Activated CD4-positive, alpha-beta T cell treated with anti-CD3 and anti-CD28 coated beads, Interleukin-2, amount 50 U/mL, for 24 hours (primary cell): ENCODE measurements around the gene MROH8.
A peak's percentile ranks its signal among the peaks of the same experiment; 100 is the strongest.

Experiments used
- DNase-seq, 2 donors: peaks; one replicate each; pipeline ENCODE4 v3.0.0-alpha.2; 2020; ENCODE audit warnings: low read depth in 1 of 2, low spot score in 1 of 2

The MROH8 gene

GRCh38 chr20:37200376-37200775 is 21.0 kb upstream of the MROH8 start:
- no peak for DNase-seq

GRCh38 chr20:37198932-37199660 is 19.7 kb upstream of the MROH8 start:
- no peak for DNase-seq

DNA sequence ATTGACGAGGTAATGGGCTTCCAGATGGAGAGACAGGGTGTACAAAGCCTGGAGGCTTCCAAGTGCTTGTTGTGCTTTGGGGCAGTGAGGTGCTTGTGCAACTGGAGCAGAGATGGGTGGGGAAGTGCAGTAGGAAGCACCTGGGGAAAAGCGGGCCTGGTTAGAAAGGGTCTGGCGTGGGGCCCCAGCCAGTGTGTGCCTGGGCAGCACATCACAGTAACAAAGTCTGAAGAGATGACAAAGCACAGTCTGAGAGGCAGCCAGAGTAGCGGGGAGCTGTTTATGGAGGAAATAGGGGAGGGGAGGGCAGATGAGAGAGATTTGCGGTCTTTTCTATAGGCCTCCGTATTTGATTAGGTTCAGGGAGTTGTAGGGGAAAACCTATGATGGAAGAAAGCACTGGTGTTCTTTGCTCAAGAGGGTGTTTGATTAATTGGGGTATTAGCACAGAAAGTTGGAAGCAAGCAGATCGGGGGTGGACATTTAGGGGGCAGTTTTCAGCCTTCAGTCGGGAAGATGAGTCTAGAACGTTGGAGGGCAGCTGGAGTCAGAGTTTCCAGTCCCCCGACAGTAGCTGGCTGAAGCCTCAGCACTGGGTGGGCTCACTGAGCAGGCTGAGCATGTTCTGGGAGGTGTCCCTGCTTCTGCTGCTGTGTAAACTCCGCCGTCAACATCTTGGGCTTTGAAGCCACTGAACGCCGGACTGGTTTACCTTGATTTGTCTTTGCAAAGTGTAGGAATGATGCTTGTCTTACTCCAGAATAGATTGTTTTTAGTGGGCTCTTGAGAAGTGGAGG is 15.5 kb upstream of the MROH8 start:
- DNase-seq, result no peak

- no peak for DNase-seq
These were observed 14.5 kb upstream of the MROH8 start for GRCh38 chr20:37193821-37194220.

DNA sequence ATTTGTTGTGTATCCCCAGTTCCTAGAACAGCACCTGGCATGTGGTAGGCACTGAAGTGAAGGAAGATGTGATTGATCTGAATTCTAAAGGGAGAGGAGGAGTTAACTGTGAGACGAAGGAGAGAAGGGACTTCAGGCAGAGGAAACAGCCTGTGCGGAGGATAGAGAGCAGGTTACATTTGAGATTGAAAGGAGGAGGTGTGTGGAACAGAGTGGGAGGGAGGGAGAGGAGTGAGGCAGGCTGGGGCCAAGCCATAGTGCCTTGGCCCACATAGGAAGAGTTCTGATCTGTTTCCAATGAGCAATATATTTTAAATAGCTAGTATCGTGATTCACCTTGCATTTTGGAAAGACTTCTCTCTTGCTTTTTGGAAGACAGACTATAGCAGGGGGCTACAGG is 13.9 kb upstream of the MROH8 start:
- no peak for DNase-seq

DNA sequence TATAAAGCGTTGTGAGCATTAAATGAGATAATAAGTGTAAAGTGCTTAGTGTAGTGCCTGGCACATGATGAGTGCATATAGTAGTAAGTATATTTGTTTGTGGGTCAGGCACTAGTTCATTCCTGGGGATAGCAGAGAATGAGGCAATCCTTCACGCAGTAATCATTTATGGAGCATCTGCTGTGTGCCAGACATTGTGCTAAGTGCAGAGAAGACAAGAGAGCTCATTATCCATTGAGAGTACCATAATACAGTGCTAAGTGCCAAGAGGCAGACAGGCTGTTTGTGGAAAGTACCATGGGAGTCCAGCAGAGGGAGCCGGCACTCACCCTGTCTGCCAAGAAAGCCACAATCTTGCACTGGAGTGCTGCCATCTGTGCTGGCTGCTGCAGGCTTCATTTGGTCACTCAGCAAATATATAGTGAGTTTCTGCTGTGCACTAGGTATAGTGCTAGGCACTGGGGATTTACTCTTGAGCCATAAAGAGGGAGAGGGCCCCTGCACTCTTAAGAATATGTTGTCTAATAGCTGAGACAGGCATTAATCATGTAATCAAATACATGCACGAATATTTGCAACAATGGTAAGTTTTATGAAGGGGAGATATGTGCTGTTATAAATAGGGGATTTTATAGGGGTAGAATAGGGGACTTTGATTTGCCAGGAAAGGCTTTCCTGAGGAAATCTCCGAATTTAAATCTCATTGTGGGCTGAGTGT is 12.9 kb upstream of the MROH8 start:
- DNase-seq, result peak; percentile 40 to 55

GRCh38 chr20:37190354-37191112 is 11.2 kb upstream of the MROH8 start:
- no peak for DNase-seq

- DNase-seq, result no peak
These were observed 10.2 kb upstream of the MROH8 start for GRCh38 chr20:37189416-37190016.

DNA sequence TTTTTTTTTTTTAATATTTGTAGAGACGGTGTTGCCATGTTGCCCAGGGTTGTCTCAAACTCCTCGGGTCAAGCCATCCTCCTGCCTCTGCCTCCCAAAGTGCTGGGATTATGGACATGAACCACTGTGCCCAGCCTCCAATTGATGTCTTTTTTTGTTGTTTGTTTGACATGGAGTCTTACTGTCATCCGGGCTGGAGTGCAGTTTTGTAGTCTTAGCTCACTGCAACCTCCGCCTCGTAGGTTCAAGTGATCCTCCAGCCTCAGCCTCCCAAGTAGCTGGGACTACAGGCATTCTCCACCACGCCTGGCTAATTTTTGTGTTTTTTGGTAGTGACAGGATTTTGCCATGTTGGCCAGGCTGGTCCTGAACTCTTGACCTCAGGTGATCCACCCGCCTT is 9.4 kb upstream of the MROH8 start:
- no peak for DNase-seq

- DNase-seq, result no peak
These were observed 6.3 kb upstream of the MROH8 start for GRCh38 chr20:37185686-37186085.

- no peak for DNase-seq
These were observed 556 bp upstream of the MROH8 start for GRCh38 chr20:37179683-37180524.

- DNase-seq, result no peak
These were observed 6.5 kb downstream of the MROH8 start for GRCh38 chr20:37172836-37173235.

DNA sequence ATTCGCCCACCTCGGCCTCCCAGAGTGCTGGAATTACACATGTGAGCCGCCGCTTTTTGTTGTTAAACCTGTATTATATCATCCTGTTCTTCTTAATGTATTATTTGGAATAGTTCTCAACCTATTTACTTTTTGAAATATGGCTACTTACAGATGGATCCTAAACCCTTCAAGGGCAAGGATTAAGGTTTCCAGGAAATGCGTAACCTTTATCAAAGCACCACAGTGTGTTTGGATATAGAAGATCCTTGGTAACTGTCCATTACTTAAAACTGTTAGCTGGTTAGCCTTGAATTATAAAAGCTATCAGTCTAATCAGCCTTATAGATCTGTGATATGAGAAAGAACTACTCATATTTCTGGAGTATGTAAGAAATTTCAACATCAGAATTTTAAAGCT is 12.5 kb downstream of the MROH8 start:
- DNase-seq, result no peak

GRCh38 chr20:37165031-37165430 is 14.3 kb downstream of the MROH8 start:
- no peak for DNase-seq

DNA sequence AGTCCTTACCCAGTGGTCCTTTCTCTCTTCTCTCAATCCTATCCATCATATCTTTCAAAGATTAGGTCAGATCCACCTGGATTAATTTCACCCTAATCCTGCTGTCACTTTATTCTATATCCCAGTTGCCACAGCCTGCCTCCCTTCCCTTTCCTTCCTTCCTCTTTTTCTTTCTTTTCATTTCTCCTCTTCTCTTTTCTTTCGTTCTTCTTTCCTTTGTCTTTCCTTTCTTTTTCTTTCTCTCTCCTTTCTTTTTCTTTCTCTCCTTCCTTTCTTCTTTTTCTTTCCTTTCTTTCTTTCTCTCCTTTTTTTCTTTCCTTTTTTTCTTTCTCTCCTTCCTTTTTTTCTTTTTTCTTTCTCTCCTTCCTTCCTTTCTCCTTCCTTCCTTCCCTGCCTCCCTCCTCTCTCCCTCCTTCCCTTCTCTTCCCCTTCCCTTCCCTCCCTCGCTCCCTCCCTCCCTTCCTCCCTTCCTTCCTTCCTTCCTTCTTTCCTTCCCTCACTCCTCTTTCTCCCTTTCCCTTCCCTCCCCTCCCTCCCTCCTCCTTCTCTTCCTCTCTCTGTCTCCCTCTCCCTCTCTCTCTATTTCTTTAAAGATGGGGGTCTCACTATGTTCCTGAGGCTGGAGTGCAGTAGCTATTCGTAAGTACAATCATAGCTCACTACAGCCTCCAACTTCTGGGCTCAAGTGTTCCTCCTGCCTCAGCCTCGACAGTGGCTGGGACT is 15.4 kb downstream of the MROH8 start:
- DNase-seq, result no peak

DNA sequence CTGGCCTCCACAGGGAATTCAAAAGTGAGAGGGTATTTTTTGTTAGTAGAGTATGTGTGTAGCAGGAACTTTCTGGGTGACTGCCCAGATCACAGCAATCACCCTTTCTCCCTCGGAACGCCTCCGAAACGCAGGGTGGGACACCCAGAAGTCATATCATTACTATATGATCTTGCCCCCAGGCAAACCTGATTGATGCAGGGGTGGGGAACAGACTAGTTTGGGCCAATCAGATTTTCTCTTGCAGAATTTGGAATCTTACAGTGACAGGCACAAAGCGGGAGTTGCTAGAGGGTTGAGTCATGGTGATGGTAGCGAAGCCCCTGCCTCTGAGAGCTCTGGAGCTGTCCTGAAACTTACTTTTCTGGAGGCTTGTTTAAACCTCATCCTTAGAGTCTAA is 16.7 kb downstream of the MROH8 start:
- DNase-seq, result no peak

GRCh38 chr20:37161830-37162549 is 17.4 kb downstream of the MROH8 start:
- DNase-seq, result no peak

- DNase-seq, result no peak
These were observed 18.7 kb downstream of the MROH8 start for GRCh38 chr20:37160683-37161082.

- DNase-seq, result no peak
These were observed 21.1 kb downstream of the MROH8 start for GRCh38 chr20:37158248-37158647.
